Skeletal muscle cell (primary cell): ENCODE results near the gene DVL2.
"Not testable (repeated sequence)": the region's sequence is repeated elsewhere in the genome, so short reads cannot be mapped to it uniquely, and the experiment has no call there.

Experiments
- DNase-seq: peaks from one replicate; pipeline ENCODE4 v3.0.0-alpha.2; 2010; ENCODE audit warnings: low read depth
- H3K4me3 ChIP-seq: 2 replicates; pipeline ENCODE4 v1.5.1; 2011; ENCODE audit warnings: low read depth, mild to moderate bottlenecking, control low read depth, low read length, moderate library complexity

The DVL2 gene

DNA sequence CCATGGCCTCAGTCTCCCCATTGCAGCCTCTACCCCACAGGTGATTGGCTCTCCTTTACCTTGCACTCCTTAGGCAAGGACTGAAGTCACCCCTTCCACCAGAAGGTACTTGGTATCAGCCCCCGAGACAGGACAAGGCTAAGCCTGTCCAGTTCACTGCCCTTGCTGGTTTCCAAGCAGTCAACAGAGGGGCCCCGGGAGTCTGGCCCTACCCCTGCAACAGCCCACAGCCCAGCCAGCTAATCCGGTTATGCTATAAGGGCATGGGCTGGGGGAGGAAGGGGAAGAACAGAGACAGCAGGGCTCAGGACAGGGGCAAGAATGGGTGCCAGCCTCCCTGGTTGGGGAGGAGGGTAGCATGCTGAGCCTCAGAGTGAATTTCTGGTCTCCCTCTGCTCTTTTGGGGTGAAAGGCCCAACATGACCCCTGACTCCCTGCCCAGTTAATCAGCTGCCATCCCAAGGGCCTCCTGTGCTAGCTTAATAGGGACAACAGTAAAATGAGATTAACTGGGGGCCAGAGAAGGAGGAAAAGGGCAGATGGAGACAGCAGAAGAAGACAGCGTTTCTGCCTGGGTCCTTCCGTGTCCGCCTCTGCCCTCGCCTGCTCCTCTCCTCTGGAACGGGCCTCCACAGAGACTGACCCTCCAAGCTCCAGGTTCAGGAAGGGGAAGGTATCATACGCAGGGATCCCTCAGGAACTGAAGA, 25.4 kb downstream of the DVL2 start:
- no peak overlapping the region for H3K4me3 ChIP-seq
- no peak for DNase-seq

DNA sequence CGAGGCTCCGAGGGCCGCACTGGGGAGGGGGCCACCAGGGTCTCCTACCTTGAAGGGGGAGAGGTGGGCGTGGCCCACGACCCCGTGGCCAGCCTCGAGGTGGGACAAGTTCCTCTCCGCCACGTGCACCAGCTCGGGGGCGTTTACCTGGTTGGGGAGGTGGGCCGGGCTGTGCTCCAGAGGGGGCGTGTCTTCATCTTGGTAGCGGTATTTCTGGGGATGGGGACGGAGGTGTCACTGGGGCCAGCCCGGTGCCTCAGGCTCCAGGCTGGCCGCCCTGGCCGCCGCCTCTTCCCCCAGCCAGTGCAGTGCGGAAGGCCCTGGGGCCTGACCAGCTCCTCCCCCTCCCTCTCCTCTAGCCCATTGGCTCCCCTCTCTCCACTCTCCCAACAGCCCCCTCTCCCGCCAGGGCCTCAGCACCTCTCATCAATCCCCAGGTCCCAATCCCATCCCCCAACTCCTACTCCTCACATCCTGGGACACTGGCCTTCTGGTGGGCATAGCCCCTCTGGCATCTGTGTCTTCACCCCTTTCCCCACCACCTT, 26.2 kb downstream of the DVL2 start:
- no peak overlapping the region for H3K4me3 ChIP-seq
- DNase-seq = no peak

DNA sequence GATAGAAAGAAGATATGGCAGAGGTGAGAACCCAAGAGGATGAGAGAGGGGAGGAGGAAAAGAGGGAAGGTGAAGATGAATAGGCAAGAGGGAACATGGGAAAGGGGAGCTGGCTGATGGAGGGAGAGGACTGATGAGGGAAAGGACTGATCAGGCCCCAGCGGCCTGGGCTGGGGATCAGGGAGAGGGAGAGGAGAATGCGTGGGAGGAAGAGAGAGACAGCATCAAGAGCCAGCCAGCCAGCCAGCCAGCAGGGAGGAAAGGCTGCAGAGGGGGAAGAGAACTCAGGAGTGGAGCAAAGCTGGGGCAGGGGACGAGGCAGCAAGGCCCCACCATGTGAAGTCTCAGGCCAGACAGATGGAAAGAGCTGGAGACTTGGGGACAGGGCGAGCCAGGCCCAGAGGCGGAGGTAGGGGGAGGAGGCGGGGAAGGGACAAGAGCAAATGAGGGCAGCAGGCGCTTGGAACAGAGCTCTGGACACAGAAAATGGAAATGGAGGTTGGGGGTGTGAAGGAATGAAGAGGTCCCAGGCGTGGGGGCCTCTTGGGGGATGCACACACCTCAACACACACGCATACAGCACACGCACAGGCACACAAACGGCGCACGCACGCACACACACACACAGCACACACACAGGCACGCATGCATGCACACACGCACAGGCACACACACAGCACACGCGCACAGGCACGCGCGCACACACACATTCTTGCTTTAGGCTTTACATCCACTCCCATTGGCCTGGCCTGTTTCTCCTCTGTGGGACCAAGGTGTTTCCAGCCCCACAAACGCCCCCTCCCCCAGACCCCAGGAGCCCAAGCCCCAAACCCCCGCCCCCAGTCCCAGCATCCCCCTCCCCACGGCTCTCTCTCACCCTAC, 27.0 kb downstream of the DVL2 start:
- peak overlapping the region; percentile 9 for H3K4me3 ChIP-seq
- DNase-seq = no peak

DNA sequence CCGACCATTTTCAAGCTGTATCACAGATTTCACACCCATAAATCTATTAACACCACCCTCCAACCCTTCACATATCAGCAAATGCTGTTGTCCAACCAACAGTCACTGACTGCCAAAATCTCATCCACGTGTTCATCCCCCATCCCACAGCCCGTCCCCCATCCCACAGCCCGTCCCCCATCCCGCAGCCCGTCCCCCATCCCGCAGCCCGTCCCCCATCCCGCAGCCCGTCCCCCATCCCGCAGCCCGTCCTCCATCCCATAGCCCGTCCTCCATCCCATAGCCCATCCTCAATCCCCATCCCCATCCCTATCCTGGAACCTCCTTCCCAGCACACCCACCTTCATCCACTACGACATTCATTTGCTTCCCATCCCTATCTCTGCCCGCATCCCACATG, 28.8 kb downstream of the DVL2 start:
- peak overlapping the region; percentile 47 for H3K4me3 ChIP-seq
- DNase-seq = no peak

DNA sequence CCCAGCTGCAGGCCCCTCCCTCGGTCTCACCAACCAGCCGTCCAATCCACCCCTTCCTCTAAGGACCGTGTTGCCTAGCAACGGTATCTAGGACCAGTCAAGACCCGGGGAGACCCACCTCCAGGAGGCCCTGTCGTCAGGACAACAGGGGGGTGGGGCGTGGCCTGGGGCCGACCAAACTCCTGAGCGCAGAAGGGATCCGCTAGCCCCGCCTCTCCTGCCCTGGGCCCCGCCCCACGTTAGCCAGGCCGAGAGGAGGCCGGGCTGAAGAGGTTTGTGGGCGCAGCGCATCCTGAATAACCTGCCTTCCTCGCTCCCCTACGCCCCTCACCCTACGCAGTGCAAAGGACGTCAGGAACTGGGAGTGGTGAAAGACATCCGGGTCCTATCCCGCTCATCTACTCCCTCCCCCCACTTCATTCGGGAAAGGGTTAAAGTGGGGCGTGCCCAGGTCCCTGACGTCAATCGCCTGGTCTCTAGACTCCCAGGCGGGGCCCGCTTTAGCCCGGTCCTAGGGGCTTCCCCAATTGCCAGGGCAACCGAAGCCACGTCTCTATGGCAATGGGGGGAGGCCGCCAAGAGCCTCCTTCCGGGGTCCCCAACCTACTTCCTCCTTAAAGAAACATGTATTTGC, 29.4 kb downstream of the DVL2 start:
- peak overlapping the region; percentile 47 for H3K4me3 ChIP-seq
- peak; percentile 62 for DNase-seq

DNA sequence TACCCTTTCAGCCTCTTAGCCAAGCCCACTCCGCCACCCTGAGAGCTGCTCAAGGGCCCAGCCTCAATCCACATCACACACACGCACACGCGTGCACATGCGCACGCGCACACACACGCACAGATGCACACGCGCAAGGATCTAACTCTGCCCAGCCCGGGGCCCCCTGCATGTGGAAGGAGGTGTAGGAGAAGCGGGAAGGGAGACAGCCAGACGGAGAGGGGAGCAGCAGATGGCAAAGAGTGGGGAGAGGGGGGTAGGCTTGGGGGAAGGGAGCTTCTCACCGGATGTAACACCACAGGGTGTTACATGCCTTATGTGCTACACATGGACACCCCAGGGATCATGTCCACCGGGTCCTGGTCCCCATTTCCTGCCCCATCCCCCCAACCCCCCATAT, 30.0 kb downstream of the DVL2 start:
- no peak for DNase-seq
- H3K4me3 ChIP-seq = peak overlapping the region; percentile 47

DNA sequence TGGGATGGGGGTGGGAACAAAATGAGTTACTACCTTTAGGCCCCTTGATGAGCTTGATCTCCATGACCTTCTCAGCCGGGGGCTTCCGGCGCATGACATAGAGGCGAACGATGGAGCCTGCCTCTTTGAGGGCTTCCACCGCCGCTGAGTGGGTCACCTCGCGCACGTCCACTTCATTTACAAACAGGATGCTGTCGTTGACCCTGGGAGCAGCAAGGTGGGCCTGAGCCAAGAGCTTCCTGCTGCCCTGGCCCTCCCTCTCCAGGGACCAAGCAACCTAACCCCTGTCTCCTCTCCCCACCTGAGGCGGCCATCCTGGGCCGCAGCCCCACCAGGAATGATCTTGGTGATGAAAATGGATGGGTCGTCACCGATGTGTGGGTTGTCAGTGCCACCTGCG, 30.9 kb downstream of the DVL2 start:
- no peak for DNase-seq

DNA sequence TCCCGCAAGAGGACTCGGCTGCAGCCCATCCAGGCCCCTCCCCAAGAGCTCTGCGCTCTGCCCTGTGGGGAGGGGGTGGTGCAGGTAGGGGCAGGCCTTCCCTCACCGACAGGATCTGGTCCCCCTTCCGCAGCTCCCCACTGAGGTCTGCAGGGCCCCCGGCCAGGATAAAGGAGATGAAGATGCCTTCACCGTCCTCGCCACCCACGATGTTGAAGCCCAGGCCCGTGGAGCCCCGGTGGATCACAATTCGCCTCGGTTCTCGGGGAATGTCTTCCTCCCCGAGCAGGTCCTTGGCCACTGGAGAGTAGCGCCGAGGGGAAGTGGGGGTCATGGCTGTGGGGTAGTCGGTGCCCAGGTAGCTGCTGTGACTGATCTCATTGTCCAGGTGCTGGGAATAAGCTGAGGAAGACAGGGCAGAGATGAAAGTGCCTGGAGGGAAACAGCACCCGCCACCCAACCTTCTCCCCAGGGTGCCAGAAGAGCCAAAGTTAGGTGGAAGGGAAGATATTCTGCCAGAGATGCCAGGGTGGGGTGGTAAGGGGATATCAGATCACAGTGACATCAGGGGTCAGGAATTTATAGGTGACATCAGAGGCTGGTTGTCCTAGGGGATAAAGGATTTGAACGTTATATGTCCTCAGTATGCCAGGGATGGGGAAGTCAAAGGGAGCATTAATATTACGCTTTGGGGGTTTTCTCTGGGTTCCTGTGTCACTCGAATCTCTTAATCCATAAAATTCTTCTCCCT, 37.5 kb downstream of the DVL2 start:
- no peak overlapping the region for H3K4me3 ChIP-seq
- DNase-seq = no peak

More for the DNA sequence above, 30.9 kb downstream of the DVL2 start:
- no peak overlapping the region for H3K4me3 ChIP-seq

DNA sequence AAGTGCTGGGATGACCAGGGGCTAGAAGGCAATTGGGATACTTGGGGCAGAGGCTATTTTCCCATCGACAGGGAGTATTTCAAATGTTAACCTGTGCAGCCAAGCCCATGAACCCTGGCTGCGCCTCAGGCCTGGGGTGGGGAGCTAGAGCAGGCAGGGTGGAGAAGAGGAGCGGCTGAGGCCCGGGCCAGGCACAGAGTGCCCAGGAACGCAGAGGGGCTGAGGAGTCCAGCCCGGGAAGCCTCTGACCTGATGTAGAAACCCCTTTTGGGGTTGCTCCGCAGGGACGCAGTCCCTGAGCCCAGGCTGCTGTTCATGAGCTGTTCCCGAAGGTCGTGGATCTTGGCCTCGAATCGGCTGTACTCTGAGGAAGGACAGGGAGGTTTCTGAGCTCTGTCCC, 38.3 kb downstream of the DVL2 start:
- DNase-seq = no peak
- H3K4me3 ChIP-seq = no peak overlapping the region

DNA sequence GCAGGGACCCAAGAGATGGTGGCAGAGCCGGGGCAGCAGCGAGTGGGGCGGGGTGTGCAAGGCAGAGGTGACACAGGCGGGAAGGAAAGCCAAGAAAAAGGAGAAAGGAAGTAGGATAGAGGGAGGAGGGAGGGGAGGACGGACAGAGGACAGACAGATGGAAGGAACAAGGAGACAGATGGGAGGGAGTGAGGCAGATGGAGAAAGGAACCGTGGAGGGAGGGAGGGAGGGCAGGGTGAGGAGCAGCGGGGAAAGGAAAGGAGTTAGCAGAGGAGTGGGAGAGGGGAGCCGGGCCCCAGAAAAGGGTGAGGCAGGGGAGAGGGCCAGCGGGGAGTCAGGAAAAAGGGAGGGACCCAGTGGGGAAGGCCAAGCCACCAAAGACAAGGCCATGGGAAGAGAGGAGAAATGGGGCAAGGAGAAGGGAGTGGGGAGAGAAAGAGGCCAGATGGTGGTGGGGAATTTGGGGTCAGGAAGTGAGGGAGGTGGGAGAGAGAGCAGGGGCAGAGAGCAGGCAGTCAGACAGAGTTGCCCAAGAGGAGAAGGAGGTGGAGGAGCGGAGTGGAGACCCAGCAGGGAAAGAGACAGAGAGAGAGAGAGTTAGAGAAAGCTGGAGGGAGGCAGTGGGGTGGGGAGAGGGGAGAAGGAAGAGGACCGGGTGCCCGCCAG, 41.9 kb downstream of the DVL2 start:
- no peak overlapping the region for H3K4me3 ChIP-seq
- no peak for DNase-seq

DNA sequence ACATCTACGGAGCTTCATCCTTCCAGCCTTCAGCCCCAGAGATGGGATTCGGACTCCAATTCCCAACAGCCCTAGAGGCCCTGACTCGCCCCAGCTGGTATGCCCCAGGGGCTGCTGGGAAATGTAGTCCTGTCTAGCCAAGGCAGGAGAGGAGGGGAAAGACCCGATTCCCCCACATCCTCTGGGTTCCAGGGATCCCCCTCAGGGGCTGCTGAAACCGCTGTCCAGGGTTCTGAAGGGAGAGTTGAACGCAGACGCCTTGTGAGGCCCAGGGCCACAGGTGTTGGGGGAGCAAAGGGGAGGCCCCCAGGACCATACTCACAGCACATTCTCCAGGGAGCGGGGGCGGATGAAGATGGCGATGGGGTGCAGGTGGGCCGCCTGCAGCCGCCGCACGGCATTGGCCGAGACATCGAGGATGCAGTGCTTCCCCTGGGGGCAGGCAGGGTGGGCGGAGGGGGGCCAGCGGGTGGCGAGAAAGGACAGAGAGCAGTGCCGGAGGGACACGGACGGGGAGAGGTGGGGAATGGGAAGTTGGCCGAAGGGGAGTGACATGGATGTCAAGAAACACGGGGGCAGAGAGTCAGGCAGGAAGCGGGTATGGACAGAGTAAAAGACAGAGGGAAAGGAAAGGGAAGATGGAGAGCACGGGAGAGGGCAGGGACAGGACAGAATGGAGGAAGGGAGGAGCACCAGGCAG, 42.6 kb downstream of the DVL2 start:
- H3K4me3 ChIP-seq = no peak overlapping the region
- no peak for DNase-seq

DNA sequence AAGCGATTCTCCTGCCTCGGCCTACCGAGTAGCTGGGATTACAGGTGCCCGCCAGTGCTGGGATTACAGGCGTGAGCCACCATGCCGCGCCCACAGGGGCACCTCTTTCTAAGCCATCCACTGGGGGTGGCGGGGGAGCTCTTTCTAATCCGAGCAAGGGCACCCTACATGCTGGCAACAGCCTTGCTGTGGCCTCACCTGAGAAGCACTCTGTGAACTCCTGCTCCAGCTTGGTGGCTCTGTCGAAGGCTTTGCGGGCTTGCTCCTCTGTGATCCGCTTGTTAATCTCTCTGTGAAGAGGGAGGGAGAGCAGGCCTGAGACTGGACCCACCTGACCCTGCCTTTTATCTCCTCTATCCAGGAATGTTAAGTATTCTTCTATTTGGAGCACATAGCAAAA, 43.2 kb downstream of the DVL2 start:
- DNase-seq = no peak
- no peak overlapping the region for H3K4me3 ChIP-seq

DNA sequence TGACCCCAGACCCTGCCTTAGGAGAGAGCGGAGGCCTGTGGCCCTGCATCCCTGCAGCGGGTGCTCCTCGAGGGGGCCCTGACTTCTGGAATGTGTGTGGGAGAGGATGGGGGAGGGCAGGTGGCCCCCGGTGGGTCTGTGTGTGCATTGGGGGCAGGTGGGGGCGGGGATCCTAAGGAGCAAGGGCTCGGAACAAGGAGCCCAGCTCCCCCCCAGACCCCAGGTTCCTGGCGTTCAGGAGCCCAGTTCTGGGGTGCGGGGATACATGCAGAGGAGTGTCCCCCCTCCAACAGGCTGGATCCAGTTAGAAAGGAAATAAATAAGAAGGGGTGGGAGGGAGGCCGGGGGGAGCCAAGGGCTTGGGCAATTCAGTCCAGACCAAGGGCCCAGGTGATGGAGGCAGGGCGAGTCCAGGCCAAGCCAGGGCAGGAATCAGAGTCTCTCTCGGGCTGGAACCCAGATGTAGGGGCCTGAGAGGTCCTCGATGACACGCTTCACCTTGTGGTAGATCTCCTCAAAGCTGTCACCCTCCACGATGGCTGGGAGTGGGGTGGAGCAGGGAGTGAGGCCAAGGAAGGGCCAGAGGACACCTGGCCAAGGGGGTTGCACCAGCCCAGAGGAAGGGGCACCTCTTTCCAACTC, 43.9 kb downstream of the DVL2 start:
- DNase-seq = no peak
- no peak overlapping the region for H3K4me3 ChIP-seq

DNA sequence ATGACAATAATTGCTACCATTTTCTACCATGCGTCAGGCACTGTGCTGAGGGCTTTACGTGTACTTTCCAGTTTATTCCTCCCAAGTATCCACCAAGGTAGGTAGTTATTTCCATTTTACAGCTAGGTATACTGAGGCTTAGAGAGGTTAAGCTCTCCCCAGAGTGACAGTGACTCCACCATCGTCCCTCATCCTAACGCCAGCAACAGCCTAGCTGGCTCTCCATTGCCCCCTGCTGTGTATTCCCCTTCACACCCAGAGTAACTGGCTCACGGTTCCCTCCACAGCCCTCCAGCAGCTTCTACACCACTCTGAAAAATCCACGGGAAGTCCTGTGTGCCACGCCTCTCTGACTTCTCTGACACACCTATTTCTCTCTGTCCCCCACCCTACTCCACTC, 48.1 kb downstream of the DVL2 start:
- DNase-seq = no peak
- no peak overlapping the region for H3K4me3 ChIP-seq

DNA sequence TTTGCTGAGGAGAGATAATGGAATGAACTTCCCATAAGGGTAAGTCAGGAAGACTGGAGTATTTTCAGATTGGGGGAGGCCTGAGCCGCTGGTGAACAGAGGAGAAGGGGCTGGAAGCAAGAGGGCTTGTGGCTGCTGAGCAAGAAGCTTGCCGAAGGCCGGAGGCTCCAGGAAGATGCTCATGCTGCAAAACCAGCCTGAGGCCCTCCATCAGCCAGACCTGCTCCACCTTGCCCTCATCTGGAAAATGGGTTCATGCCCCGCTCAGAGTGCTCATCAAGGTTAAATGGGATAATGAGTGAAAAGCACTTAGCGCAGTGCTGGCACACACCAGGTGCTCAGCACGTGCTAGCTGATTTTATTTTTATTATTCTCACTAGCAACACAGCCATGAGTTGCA, 49.7 kb downstream of the DVL2 start:
- no peak for DNase-seq
- H3K4me3 ChIP-seq = no peak overlapping the region

DNA sequence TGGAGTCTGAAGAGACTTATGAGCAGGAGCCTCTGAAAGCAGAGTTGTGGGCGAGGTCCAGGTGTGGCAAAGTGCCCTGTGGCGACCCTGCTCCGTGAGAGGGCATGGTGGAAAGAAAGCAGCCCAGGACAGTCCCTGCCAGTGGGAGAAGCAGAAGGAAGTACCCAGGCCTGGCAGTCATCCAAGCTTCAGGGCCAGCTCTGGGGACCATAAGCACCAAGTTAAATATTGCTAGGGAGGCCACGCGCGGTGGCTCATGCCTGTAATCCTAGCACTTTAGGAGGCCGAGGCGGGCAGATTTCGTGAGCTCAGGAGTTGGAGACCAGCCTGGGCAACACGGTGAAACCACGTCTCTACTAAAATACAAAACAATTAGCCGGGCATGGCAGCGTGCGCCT, 50.2 kb downstream of the DVL2 start:
- no peak for DNase-seq
- no peak overlapping the region for H3K4me3 ChIP-seq

DNA sequence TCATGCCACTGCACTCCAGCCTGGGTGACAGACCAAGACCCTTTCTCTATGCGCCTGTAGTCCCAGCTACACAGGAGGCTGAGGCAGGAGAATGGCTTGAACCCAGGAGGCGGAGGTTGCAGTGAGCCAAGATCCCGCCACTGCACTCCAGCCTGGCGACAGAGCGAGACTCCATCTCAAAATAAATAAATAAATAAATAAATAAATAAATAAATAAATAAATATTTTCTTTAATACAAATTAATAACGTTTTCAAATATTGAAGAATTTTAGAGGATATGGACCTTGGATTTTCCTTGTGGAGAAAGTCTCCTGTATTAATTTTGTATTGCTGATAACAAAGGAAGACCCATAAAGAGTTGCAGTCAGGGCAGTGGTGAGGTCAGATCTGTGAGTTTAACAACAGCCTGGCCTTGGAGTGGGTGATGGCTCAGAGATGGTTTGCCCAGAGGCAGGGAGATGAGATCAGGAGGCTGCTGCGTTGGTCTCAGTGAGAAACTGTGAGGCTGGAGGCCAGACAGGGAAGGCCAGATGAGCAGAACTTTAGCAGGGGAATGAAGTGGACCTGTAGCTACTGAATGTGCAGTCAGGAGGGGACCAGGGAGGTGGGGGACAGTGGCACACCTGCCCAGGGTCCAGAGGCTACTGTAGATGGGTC, 50.8 kb downstream of the DVL2 start:
- no peak overlapping the region for H3K4me3 ChIP-seq
- DNase-seq = no peak

DNA sequence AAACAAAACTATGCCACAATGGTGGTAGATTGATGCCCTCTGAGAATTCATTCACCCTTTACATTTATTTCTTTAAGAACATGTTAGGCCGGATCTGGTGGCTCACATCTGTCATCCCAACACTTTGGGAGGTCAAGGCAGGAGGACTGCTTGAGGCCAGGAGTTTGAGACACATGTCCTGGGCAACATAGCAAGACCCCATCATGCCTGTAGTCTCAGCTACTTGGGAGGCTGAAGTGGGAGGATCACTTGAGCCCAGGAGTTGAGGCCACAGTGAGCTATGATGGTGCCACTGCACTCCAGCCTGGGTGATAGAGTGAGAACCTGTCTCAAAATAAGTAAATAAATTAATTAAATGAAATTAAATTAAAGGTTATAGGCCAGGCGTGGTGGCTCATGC, 52.2 kb downstream of the DVL2 start:
- not testable (repeated sequence) for H3K4me3 ChIP-seq, DNase-seq
